HEK293T (cell line): ENCODE measurements around the gene SCRN2.

Source experiments
- CTCF ChIA-PET: fragments of 350-600 bp; formaldehyde crosslinking; extraction: SDS; loops from one replicate; lab custom pipeline; 2021; ENCODE audit warnings: antibody characterized with exemption, inconsistent platforms; lab: Yijun Ruan, JAX
- POLR2A ChIA-PET: fragments of 350-600 bp; formaldehyde crosslinking; extraction: SDS; loops from one replicate; lab custom pipeline; 2020; ENCODE audit warnings: antibody characterized with exemption, inconsistent platforms; lab: Yijun Ruan, JAX
- DNase-seq: peaks from one replicate; pipeline ENCODE4 v3.0.0; 2012; ENCODE audit warnings: mixed read lengths; ENCODE audit errors: extremely low spot score
- ARNT ChIP-seq: fragments of 450-650 bp; IDR thresholded peaks from 2 replicates; pipeline ENCODE4 v1.6.1; 2017; ENCODE audit warnings: mild to moderate bottlenecking
- BHLHE40 ChIP-seq: fragments of 450-650 bp; IDR thresholded peaks from 2 replicates; pipeline ENCODE4 v1.6.1; 2016; ENCODE audit warnings: mild to moderate bottlenecking, moderate library complexity, borderline replicate concordance
- CTBP1 ChIP-seq: fragments of 450-650 bp; IDR thresholded peaks from 2 replicates; pipeline ENCODE4 v1.6.1; 2016; ENCODE audit warnings: borderline replicate concordance
- ELF4 ChIP-seq: fragments of 450-650 bp; IDR thresholded peaks from 2 replicates; pipeline ENCODE4 v1.6.1; 2017; ENCODE audit warnings: antibody characterized with exemption
- FOXA1 ChIP-seq: fragments of 450-650 bp; IDR thresholded peaks from 2 replicates; pipeline ENCODE4 v1.6.1; 2016; ENCODE audit warnings: mild to moderate bottlenecking
- FOXK2 ChIP-seq: fragments of 450-650 bp; IDR thresholded peaks from 2 replicates; pipeline ENCODE4 v1.6.1; 2016; ENCODE audit warnings: mild to moderate bottlenecking
- FOXM1 ChIP-seq: fragments of 450-650 bp; IDR thresholded peaks from 2 replicates; pipeline ENCODE4 v1.6.1; 2017; ENCODE audit warnings: mild to moderate bottlenecking, borderline replicate concordance
- HDGF ChIP-seq: fragments of 450-650 bp; IDR thresholded peaks from 2 replicates; pipeline ENCODE4 v1.6.1; 2017; ENCODE audit warnings: antibody characterized with exemption, borderline replicate concordance
- L3MBTL2 ChIP-seq: fragments of 450-650 bp; conservative IDR thresholded peaks from 2 replicates; pipeline ENCODE4 v1.6.1; 2016; ENCODE audit warnings: mild to moderate bottlenecking
- LEF1 ChIP-seq: fragments of 450-650 bp; IDR thresholded peaks from 2 replicates; pipeline ENCODE4 v1.6.1; 2017; ENCODE audit warnings: mild to moderate bottlenecking, borderline replicate concordance
- NFRKB ChIP-seq: fragments of 450-650 bp; IDR thresholded peaks from 2 replicates; pipeline ENCODE4 v1.6.1; 2016; ENCODE audit warnings: mild to moderate bottlenecking, moderate library complexity
- SP1 ChIP-seq: fragments of 450-650 bp; IDR thresholded peaks from 2 replicates; pipeline ENCODE4 v1.6.1; 2017
- SUZ12 ChIP-seq: fragments of 450-650 bp; IDR thresholded peaks from 2 replicates; pipeline ENCODE4 v1.6.1; 2016; ENCODE audit warnings: mild to moderate bottlenecking
- TARDBP ChIP-seq: fragments of 450-650 bp; IDR thresholded peaks from 2 replicates; pipeline ENCODE4 v1.6.1; 2016
- ZNF384 ChIP-seq: fragments of 450-650 bp; IDR thresholded peaks from 2 replicates; pipeline ENCODE4 v1.6.1; 2016
- TF ChIP-seq, protein P1 (sequence below): fragments of 450-650 bp; IDR thresholded peaks from 2 replicates; pipeline ENCODE4 v1.6.1; 2016

SCRN2 gene

DNA sequence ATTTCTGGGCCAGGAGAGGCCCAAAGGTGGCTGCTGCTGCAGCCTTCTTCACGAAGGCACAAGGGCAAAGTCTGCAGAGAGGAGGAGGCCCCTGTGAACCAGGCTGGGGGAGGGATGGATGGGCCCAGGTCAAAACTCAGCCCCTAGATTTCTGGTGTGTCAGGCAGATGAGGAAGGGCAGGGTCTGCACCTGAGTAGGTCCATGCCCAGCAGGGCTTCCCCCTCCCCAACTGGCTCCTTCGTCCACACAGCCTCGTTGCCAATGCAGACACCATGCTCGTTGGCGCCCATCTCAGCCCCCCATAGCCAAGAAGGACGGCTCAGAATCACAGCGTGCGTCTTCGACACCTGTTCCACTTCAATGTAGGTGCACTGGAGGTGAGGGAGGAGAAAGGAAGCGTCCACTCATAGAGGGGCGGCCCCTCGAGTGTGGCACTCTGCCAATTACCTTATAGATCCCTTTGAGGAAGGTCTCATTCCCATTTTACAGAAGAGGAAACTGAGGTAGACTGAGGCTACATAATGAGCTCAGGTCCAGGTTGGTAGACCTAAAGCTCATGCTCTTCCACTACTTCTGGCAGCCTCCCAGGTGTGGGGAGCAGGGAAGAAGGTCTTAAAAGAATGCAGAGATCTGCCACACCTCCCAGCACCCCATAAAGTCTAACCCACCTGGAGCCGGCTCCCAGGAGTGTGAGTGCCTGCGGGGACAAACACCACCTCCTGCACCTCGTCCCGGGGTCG, 902 bp downstream of the SCRN2 start:
- TF ChIP-seq ZNF384 (no peak), LEF1 (no peak), NFRKB (no peak), SP1 (no peak), FOXM1 (no peak), BHLHE40 (no peak), TARDBP (no peak), FOXK2 (no peak), SUZ12 (no peak), FOXA1 (no peak)
- TF ChIP-seq, protein P1, sequence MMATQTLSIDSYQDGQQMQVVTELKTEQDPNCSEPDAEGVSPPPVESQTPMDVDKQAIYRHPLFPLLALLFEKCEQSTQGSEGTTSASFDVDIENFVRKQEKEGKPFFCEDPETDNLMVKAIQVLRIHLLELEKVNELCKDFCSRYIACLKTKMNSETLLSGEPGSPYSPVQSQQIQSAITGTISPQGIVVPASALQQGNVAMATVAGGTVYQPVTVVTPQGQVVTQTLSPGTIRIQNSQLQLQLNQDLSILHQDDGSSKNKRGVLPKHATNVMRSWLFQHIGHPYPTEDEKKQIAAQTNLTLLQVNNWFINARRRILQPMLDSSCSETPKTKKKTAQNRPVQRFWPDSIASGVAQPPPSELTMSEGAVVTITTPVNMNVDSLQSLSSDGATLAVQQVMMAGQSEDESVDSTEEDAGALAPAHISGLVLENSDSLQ, result no peak
- ChIA-PET CTCF (interaction anchor here (0.6 to 11.6 kb wide), 5 partner anchors 9 to 106 kb away, joined by 3 to 355 read pairs (median 5); partner anchors contain the start of genes LRRC46, MRPL10 and SP2), POLR2A (interaction anchor here (0.6 to 6.4 kb wide), 10 partner anchors 9 to 262 kb away, joined by 3 to 79 read pairs (median 5); partner anchors contain the start of genes LRRC46, MRPL10, OSBPL7 and PNPO)
- no peak for DNase-seq

DNA sequence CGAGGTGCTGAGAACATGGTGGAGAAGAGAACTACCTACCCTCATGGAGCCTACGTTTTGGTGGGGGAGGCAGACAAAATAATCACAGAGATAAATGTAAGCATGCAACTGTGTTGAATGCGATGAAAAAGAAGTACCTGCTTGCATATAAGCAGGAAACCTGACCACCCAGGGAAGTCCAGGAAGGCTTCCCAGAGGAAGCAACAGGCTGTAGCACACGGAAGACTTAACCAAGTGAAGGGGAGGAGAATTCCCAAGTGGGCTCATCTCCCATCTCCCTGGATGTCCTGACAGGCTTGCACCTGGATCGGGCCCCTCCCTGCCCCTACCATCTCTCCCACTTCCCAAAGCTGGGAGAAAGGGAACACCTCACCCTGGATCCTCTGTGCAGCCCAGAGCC, 2.0 kb downstream of the SCRN2 start:
- DNase-seq, result no peak
- ChIA-PET POLR2A (interaction anchor here (0.6 to 6.4 kb wide), 5 partner anchors 8 to 102 kb away, joined by 3 to 79 read pairs (median 5); partner anchors contain the start of genes LRRC46, MRPL10, PNPO and SP2), CTCF (interaction anchor here (11.6 kb wide), 1 partner anchor 48 kb away, joined by 355 read pairs; the partner anchor contains the start of gene SP2)
- TF ChIP-seq ZNF384, result no peak

DNA sequence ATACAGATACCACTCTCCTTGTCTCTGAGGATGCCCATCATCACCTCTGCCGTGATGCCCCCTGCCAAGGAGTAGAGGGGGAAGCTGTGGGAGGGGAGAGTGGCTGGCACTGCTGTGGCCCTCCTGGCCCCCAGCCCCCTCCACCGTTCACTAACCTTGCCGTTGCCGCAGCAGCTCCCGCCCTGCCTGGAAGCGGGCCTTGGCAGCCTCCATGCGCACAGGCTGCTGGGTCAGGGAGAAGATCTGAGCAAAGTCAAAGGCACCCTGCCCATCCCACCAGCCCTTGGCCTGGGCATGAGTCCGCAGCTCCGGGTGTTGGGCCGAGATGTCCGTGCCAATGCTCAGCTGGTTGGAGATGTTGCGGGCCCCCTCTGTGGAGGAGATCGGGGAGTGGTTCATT, 2.4 kb downstream of the SCRN2 start:
- POLR2A ChIA-PET, result interaction anchor here (0.9 to 6.4 kb wide), 4 partner anchors 7 to 103 kb away, joined by 3 to 79 read pairs (median 8); partner anchors contain the start of genes LRRC46, MRPL10, PNPO and SP2
- CTCF ChIA-PET, result no interaction called here
- no peak for DNase-seq
- TF ChIP-seq ZNF384, result no peak
- TF ChIP-seq ELF4, result no peak
- TF ChIP-seq, protein P1, result no peak
- TF ChIP-seq FOXA1, result no peak

DNA sequence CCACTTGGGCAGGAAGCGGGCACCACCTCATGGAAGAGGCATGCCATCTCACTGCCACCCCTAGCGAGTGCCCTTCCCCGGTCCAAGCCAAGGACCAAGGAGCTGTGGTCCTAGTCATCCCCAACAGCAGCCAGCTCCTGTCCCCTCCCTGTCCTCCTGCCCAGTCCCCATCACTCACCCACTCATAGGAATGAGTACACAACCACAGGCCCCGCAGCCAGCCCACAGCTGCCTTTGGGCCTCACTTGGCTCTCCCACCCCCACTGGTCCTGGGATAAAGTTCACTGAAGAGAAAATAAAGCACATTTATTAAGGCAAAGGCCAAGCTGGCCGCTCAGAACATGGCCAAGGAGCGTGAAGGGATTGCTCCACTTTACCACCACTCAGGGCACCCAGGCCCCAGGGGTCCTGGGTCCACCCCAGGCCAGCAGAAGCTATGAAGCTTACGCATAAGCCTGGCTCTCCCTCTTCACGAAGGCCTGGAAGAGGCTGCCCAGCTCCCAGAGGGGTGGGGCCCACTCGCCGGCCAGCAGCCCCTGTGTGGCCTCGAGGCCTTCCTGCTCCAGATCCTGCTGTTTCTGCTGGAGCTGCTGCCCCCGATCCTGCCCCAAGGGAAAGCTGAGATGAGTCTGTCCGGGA, 3.6 kb downstream of the SCRN2 start:
- no peak for TF ChIP-seq SP1
- TF ChIP-seq NFRKB, result no peak
- TF ChIP-seq ARNT, result no peak
- TF ChIP-seq FOXA1, result no peak
- TF ChIP-seq L3MBTL2, result no peak
- no peak for TF ChIP-seq BHLHE40
- TF ChIP-seq FOXM1, result no peak
- TF ChIP-seq, protein P1, result no peak
- TF ChIP-seq LEF1, result no peak
- no peak for TF ChIP-seq CTBP1
- no peak for TF ChIP-seq ZNF384
- no peak for TF ChIP-seq ELF4
- no peak for TF ChIP-seq FOXK2
- TF ChIP-seq HDGF, result no peak
- TF ChIP-seq SUZ12, result no peak
- no peak for TF ChIP-seq TARDBP
- DNase-seq, result no peak
- POLR2A ChIA-PET, result interaction anchor here (0.6 to 1.4 kb wide), 4 partner anchors 16 to 67 kb away, joined by 3 to 5 read pairs (median 4); partner anchors contain the start of genes OSBPL7 and SP2
- CTCF ChIA-PET, result interaction anchor here (0.6 to 2.0 kb wide), 3 partner anchors 9 to 53 kb away, joined by 3 to 6 read pairs (median 4); no protein-coding TSS in a partner anchor

DNA sequence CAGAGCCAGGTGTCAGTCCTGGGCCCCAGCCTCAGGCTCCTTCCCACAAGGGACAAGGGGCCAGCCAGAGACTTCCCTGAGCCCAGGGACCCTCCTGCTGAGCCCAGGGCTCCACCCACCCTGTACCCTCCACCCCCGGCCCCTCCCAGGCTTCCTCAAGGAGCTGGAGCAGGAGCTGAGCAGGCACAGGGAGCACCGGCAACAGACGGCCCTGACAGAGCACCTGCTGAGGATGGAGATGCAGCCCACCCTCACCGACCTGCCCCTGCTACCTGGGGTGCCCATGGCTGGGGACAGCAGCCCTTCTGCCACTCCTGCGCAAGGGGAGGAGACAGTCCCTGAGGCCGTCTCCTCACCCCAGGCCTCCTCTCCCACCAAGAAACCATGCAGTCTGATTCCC, 4.5 kb downstream of the SCRN2 start:
- ChIA-PET POLR2A (interaction anchor here (1.3 to 1.4 kb wide), 2 partner anchors 55 to 59 kb away, joined by 3 to 5 read pairs; partner anchors contain the start of gene SP2), CTCF (interaction anchor here (0.6 to 2.0 kb wide), 2 partner anchors 53 to 69 kb away, joined by 3 to 6 read pairs; no protein-coding TSS in a partner anchor)
- TF ChIP-seq NFRKB (no peak), LEF1 (no peak), FOXM1 (no peak), FOXA1 (no peak), BHLHE40 (no peak), ZNF384 (no peak), HDGF (no peak), SUZ12 (no peak), ARNT (no peak), CTBP1 (no peak), ELF4 (no peak), TARDBP (no peak), SP1 (no peak), FOXK2 (no peak), L3MBTL2 (no peak)
- TF ChIP-seq, protein P1, result no peak
- no peak for DNase-seq
